Body of pancreas (tissue), 4 donors: Measurements from ENCODE around the gene EP400. TPM values are rescaled to one million over a fixed set of nuclear protein-coding genes. Genes with fewer than 3 reads are reported as not detected.

Source experiments
- ATAC-seq: fragments of 150-250 bp; one replicate; pipeline ENCODE4 v1.9.1; 2016
- DNase-seq, 4 donors: peaks; one replicate each; pipeline ENCODE4 v3.0.0-alpha.2; 2019
- H3K27ac ChIP-seq, 4 donors: fragments of 200-600 bp; sonication (generic); 1 replicate in 3 of 4; 2 replicates in 1 of 4; pipeline versions ENCODE4 v1.5.1 to v1.6.1; 2016 to 2019; ENCODE audit warnings: mild to moderate bottlenecking in 1 of 4, mixed read lengths in 1 of 4, moderate library complexity in 1 of 4
- H3K27me3 ChIP-seq, 2 donors: fragments of 200-600 bp; sonication (generic); one replicate each; pipeline ENCODE4 v1.6.0; 2016; ENCODE audit warnings: mild to moderate bottlenecking in 1 of 2
- H3K36me3 ChIP-seq, 2 donors: fragments of 200-600 bp; sonication (generic); replicated peaks in 1 of 2; 2 replicates each; pipeline ENCODE4 v1.5.1; 2016; ENCODE audit warnings: low read depth in 2 of 2; ENCODE audit not compliant: insufficient read depth in 1 of 2
- H3K4me1 ChIP-seq: fragments of 200-600 bp; sonication (generic); one replicate; pipeline ENCODE4 v1.6.0; 2016
- H3K4me3 ChIP-seq, 2 donors: fragments of 200-600 bp; sonication (generic); 1 replicate in 1 of 2; 2 replicates in 1 of 2; pipeline ENCODE4 v1.5.1; 2016 to 2019
- H3K9me3 ChIP-seq, 3 donors: fragments of 200-600 bp; sonication (generic); 1 replicate in 2 of 3; 2 replicates in 1 of 3; pipeline ENCODE4 v1.5.1; 2016
- POLR2A ChIP-seq, 3 donors: fragments of 450-650 bp; IDR thresholded peaks; one replicate each; pipeline ENCODE4 v1.6.1; 2016; ENCODE audit warnings: antibody characterized with exemption in 3 of 3, mild to moderate bottlenecking in 2 of 3
- WGBS, 2 donors: methylation state at CpG; one replicate each; pipeline ENCODE4 v1.1.5; 2017; 5-methylcytosine and 5-hydroxymethylcytosine counted together
- intact Hi-C: fragments of 100-400 bp; cut with DNase I; formaldehyde crosslinking; loops from one replicate; pipeline ENCODE4 v1.15.1; 2023
- total RNA-seq, 2 donors: library from RNA; depleted of rRNA; stranded (reverse); fragments of >200 nt; gene quantifications; one replicate each; pipeline ENCODE4 v1.1.0, GENCODE V29; 2016
- TF ChIP-seq, protein P1 (sequence below), 7 experiments: fragments of 450-650 bp in 4 of 7; fragments of 200-600 bp in 3 of 7; sonication (generic) in 3 of 7; IDR thresholded peaks; one replicate each; pipeline ENCODE4 v1.5.1; 2016 to 2019; ENCODE audit warnings: antibody characterized with exemption in 7 of 7

EP400 gene
- total RNA-seq, 2 donors from 2014 or later = 20.5 to 22.4 TPM

DNA sequence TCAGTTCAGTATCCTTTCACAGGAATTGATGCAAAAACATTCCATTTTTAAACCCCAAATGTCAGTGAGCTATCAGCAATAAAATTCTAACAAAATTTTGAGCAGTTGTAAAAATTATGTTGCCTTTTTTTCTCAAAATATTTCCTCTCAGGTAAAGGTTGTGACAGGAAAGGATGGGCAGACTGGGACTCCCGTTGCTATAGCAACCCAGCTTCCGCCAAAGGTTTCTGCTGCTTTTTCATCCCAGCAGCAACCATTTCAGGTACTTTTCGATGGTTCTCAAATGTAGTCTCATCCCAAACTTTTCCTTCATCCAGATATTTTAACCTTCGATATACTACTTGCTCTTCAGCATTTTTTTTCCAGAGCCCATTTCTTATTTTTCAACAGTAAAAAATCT lies 13.6 kb downstream of the EP400 start:
- WGBS, 2 donors = 75 to 88% methylated on average over 4 of the region's 4 CpGs
- ATAC-seq (no peak), DNase-seq (no peak)
- TF ChIP-seq, protein P1, sequence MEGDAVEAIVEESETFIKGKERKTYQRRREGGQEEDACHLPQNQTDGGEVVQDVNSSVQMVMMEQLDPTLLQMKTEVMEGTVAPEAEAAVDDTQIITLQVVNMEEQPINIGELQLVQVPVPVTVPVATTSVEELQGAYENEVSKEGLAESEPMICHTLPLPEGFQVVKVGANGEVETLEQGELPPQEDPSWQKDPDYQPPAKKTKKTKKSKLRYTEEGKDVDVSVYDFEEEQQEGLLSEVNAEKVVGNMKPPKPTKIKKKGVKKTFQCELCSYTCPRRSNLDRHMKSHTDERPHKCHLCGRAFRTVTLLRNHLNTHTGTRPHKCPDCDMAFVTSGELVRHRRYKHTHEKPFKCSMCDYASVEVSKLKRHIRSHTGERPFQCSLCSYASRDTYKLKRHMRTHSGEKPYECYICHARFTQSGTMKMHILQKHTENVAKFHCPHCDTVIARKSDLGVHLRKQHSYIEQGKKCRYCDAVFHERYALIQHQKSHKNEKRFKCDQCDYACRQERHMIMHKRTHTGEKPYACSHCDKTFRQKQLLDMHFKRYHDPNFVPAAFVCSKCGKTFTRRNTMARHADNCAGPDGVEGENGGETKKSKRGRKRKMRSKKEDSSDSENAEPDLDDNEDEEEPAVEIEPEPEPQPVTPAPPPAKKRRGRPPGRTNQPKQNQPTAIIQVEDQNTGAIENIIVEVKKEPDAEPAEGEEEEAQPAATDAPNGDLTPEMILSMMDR (IDR thresholded peaks at IDR 0.05) = no peak
- TF ChIP-seq POLR2A (IDR thresholded peaks at IDR 0.05) = no peak
- H3K27ac ChIP-seq = no peak overlapping the region
- H3K4me1 ChIP-seq = peaks cover 26% of the 10 kb centered on the region
- H3K36me3 ChIP-seq = no peaks in the 10 kb centered on the region
- no peak overlapping the region for H3K4me3 ChIP-seq
- intact Hi-C loops = no loop called here
- no peaks in the 10 kb centered on the region for H3K9me3 ChIP-seq
- H3K27me3 ChIP-seq = no peaks in the 10 kb centered on the region

DNA sequence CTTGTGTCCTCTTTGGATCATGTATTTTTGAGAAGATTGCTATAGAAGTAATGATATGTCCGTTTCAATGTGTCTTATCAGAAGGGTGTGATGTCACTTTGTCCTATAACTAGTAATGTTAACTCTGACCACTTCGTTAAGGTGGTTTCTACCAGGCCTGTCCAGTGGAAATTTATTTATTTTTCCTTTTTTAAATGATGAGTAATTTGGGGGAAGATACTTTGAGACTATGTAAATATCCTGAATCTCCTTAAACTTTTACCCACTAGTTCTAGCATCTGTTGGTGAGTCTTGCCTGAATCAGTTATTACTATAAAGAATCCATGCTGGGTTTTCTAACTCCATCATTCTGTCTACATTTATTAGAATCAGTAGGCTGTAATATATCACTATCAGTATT lies 15.3 kb downstream of the EP400 start:
- peaks cover 10% of the 10 kb centered on the region for H3K4me1 ChIP-seq
- no peaks in the 10 kb centered on the region for H3K36me3 ChIP-seq
- 57 to 59% methylated on average over 2 of the region's 2 CpGs for WGBS, 2 donors
- H3K27ac ChIP-seq = no peak overlapping the region
- intact Hi-C loops = no loop called here
- DNase-seq = no peak
- H3K4me3 ChIP-seq = no peak overlapping the region
- TF ChIP-seq POLR2A (IDR thresholded peaks at IDR 0.05) = no peak
- TF ChIP-seq, protein P1 (IDR thresholded peaks at IDR 0.05) = no peak
- no peaks in the 10 kb centered on the region for H3K9me3 ChIP-seq
- H3K27me3 ChIP-seq = no peaks in the 10 kb centered on the region
- ATAC-seq = no peak

DNA sequence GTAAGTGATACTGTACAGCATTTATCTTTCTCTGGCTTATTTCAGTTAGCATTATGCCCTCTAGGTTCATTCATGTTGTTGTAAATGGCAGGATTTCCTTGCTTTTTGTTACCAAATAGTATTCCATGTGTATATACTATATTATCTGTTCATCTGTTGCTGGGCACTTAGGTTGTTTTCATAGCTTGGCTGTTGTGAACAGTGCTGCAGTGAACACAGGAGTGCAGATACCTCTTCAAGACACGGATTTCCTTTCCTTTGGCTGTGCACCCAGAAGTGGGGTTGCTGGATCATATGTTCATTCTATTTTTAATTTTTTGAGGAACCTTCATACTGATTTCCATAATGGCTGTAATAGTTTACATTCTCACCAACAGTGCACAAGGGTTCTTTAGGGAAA lies 21.5 kb downstream of the EP400 start:
- no peak for ATAC-seq
- Histone ChIP-seq H3K27ac (no peak overlapping the region), H3K36me3 (no peaks in the 10 kb centered on the region), H3K4me3 (no peak overlapping the region), H3K27me3 (no peaks in the 10 kb centered on the region), H3K4me1 (no peaks in the 10 kb centered on the region), H3K9me3 (no peaks in the 10 kb centered on the region)
- intact Hi-C loops = no loop called here
- DNase-seq = no peak
- TF ChIP-seq, protein P1 (IDR thresholded peaks at IDR 0.05) = no peak
- TF ChIP-seq POLR2A (IDR thresholded peaks at IDR 0.05) = no peak
- WGBS, 2 donors = 38 to 50% methylated on average over 1 of the region's 1 CpG

DNA sequence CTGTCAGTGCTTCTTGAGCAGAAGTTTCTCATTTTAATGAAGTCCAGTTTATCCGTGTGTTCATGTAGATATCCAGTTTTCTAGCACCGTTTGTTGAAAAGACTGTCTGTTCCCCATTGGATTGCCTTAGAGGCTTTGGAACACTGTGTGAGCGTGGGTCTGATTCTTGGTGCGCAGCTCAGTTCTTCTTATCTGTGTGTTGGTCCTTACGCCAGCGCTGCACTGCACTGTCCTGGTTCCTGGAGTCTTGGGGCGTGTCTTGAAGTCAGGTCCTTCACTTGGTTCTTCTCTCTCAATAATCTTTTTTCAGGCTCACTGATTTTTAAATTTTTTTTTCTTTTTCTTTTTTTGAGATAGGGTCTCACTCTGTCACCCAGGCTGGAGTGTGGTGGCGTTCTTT lies 25.5 kb downstream of the EP400 start:
- Histone ChIP-seq H3K9me3 (no peaks in the 10 kb centered on the region), H3K27me3 (no peaks in the 10 kb centered on the region), H3K4me1 (no peaks in the 10 kb centered on the region), H3K36me3 (peaks cover 0 to 3% of the 10 kb centered on the region in 2 donors), H3K27ac (no peak overlapping the region), H3K4me3 (no peak overlapping the region)
- DNase-seq (no peak), ATAC-seq (no peak)
- intact Hi-C loops = no loop called here
- no peak for TF ChIP-seq POLR2A (IDR thresholded peaks at IDR 0.05)
- TF ChIP-seq, protein P1 (IDR thresholded peaks at IDR 0.05) = no peak
- 91 to 94% methylated on average over 8 of the region's 8 CpGs for WGBS, 2 donors

DNA sequence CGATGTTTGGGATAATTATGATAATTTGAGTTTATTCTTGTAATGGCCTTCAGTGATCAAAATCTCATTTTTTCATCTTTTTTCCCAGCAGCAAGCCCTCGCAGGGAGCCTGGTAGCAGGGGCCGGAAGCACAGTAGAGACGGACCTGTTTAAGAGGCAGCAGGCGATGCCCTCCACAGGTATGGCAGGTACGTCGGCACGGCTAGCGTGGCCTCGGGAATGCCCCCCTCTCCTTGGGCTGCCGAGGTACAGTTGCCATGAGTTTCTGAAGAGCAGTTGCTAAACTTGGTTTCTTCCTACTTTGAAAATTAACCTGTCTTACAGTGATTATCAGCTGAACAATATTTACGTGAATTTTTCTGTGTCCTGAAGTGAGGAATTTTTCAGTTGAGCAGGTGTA lies 29.9 kb downstream of the EP400 start:
- TF ChIP-seq POLR2A (IDR thresholded peaks at IDR 0.05) = no peak
- TF ChIP-seq, protein P1 (IDR thresholded peaks at IDR 0.05) = no peak
- Histone ChIP-seq H3K27ac (no peak overlapping the region), H3K4me3 (no peak overlapping the region), H3K9me3 (no peaks in the 10 kb centered on the region), H3K36me3 (peaks cover 0 to 18% of the 10 kb centered on the region in 2 donors), H3K27me3 (no peaks in the 10 kb centered on the region), H3K4me1 (no peaks in the 10 kb centered on the region)
- 85 to 90% methylated on average over 12 of the region's 12 CpGs for WGBS, 2 donors
- DNase-seq (no peak), ATAC-seq (no peak)
- intact Hi-C loops = no loop called here
